Activated naive CD8-positive, alpha-beta T cell treated with anti-CD3 and anti-CD28 coated beads for 36 hours (primary cell): ENCODE measurements around the gene HAUS8. TPM values are rescaled to one million over a fixed set of nuclear protein-coding genes. Genes with fewer than 3 reads are reported as not detected.
"Not testable (repeated sequence)": the region's sequence is repeated elsewhere in the genome, so short reads cannot be mapped to it uniquely, and the experiment has no call there.

Experiments
- DNase-seq: peaks from one replicate; pipeline ENCODE4 v3.0.0; 2021
- H3K27ac Mint-ChIP-seq: one replicate; pipeline ENCODE4 v1.8.0; 2022; ENCODE audit warnings: mild to moderate bottlenecking, moderate library complexity, mixed read lengths
- H3K27me3 Mint-ChIP-seq: one replicate; pipeline ENCODE4 v1.8.0; 2022; ENCODE audit warnings: mild to moderate bottlenecking, mixed read lengths
- H3K36me3 Mint-ChIP-seq: one replicate; pipeline ENCODE4 v1.8.0; 2021; ENCODE audit warnings: mild to moderate bottlenecking, mixed read lengths
- H3K4me1 Mint-ChIP-seq: one replicate; pipeline ENCODE4 v1.8.0; 2021; ENCODE audit warnings: mixed read lengths
- H3K4me3 Mint-ChIP-seq: one replicate; pipeline ENCODE4 v1.8.0; 2022; ENCODE audit warnings: mild to moderate bottlenecking, moderate library complexity, mixed read lengths
- H3K9me3 Mint-ChIP-seq: one replicate; pipeline ENCODE4 v1.8.0; 2022; ENCODE audit warnings: mixed read lengths
- total RNA-seq, 2 experiments: library from RNA; stranded (reverse); gene quantifications; one replicate each; pipeline ENCODE4 v1.2.3, GENCODE V29; 2021

HAUS8 gene
- total RNA-seq, 2 experiments from 2014 or later, result 43.1 to 46.0 TPM

- Mint-ChIP-seq H3K9me3 (no peaks in the 10 kb centered on the region), H3K27me3 (peaks cover 8% of the 10 kb centered on the region), H3K27ac (no peak overlapping the region), H3K4me3 (no peak overlapping the region), H3K4me1 (no peaks in the 10 kb centered on the region), H3K36me3 (no peaks in the 10 kb centered on the region)
- DNase-seq, result no peak
Measured at GRCh38 chr19:17037184-17037583, 38.1 kb downstream of the HAUS8 start.

- H3K36me3 Mint-ChIP-seq, result no peaks in the 10 kb centered on the region
Measured at GRCh38 chr19:17036640-17037039, 38.6 kb downstream of the HAUS8 start.

GRCh38 chr19:17035842-17036424, 39.3 kb downstream of the HAUS8 start:
- Mint-ChIP-seq H3K36me3 (no peaks in the 10 kb centered on the region), H3K27ac (no peak overlapping the region), H3K4me3 (no peak overlapping the region), H3K27me3 (peaks cover 8% of the 10 kb centered on the region), H3K9me3 (no peaks in the 10 kb centered on the region), H3K4me1 (no peaks in the 10 kb centered on the region)
- DNase-seq, result no peak

More at GRCh38 chr19:17036640-17037039, 38.6 kb downstream of the HAUS8 start:
- Mint-ChIP-seq H3K27me3 (peaks cover 8% of the 10 kb centered on the region), H3K27ac (no peak overlapping the region), H3K4me1 (no peaks in the 10 kb centered on the region), H3K9me3 (no peaks in the 10 kb centered on the region), H3K4me3 (no peak overlapping the region)
- no peak for DNase-seq

GRCh38 chr19:17031741-17032140, 43.5 kb downstream of the HAUS8 start:
- Mint-ChIP-seq H3K27ac (no peak overlapping the region), H3K4me1 (peaks cover 2% of the 10 kb centered on the region), H3K4me3 (no peak overlapping the region), H3K9me3 (no peaks in the 10 kb centered on the region), H3K27me3 (peaks cover 26% of the 10 kb centered on the region), H3K36me3 (no peaks in the 10 kb centered on the region)
- DNase-seq, result no peak

- DNase-seq, result no peak
- Mint-ChIP-seq H3K4me1 (peaks cover 7% of the 10 kb centered on the region), H3K36me3 (peaks cover 12% of the 10 kb centered on the region), H3K9me3 (peaks cover 14% of the 10 kb centered on the region), H3K27me3 (peaks cover 46% of the 10 kb centered on the region), H3K27ac (no peak overlapping the region), H3K4me3 (peak overlapping the region; percentile 47)
Measured at GRCh38 chr19:17027535-17027975, 47.7 kb downstream of the HAUS8 start.

- Mint-ChIP-seq H3K4me3 (peak within 1 kb of the TSS; percentile 47), H3K27ac (no peak within 1 kb of the TSS), H3K9me3 (peaks cover 18% of the 10 kb centered on the region), H3K27me3 (peaks cover 46% of the 10 kb centered on the region), H3K4me1 (peaks cover 7% of the 10 kb centered on the region), H3K36me3 (peaks cover 12% of the 10 kb centered on the region)
- no peak for DNase-seq
Measured at GRCh38 chr19:17026706-17027534, 48.3 kb downstream of the HAUS8 start, which contains the start of gene CPAMD8. TSS of gene CPAMD8 (minus strand) at chr19:17026810. CDS start at chr19:17026642, 168 bp downstream.

GRCh38 chr19:17025991-17026658, 49.1 kb downstream of the HAUS8 start:
- peaks cover 46% of the 10 kb centered on the region for H3K27me3 Mint-ChIP-seq
- H3K36me3 Mint-ChIP-seq, result peaks cover 12% of the 10 kb centered on the region
- peaks cover 18% of the 10 kb centered on the region for H3K9me3 Mint-ChIP-seq
- DNase-seq, result no peak
- peaks cover 7% of the 10 kb centered on the region for H3K4me1 Mint-ChIP-seq
- peak overlapping the region; percentile 29 for H3K4me3 Mint-ChIP-seq
- H3K27ac Mint-ChIP-seq, result no peak overlapping the region

- Mint-ChIP-seq H3K4me3 (no peak overlapping the region), H3K9me3 (peaks cover 18% of the 10 kb centered on the region), H3K27me3 (peaks cover 46% of the 10 kb centered on the region), H3K36me3 (peaks cover 12% of the 10 kb centered on the region), H3K27ac (no peak overlapping the region), H3K4me1 (peaks cover 7% of the 10 kb centered on the region)
- no peak for DNase-seq
Measured at GRCh38 chr19:17025361-17025760, 49.9 kb downstream of the HAUS8 start.

- H3K4me1 Mint-ChIP-seq, DNase-seq, H3K4me3 Mint-ChIP-seq, H3K27ac Mint-ChIP-seq: not testable (repeated sequence)
- H3K36me3 Mint-ChIP-seq, result peaks cover 12% of the 10 kb centered on the region
- H3K9me3 Mint-ChIP-seq, result peaks cover 18% of the 10 kb centered on the region
- peaks cover 46% of the 10 kb centered on the region for H3K27me3 Mint-ChIP-seq
Measured at GRCh38 chr19:17024941-17025340, 50.3 kb downstream of the HAUS8 start.

GRCh38 chr19:17023805-17024204, 51.4 kb downstream of the HAUS8 start:
- H3K9me3 Mint-ChIP-seq, result peaks cover 18% of the 10 kb centered on the region
- H3K4me1 Mint-ChIP-seq, result peaks cover 7% of the 10 kb centered on the region
- H3K4me3 Mint-ChIP-seq, result no peak overlapping the region
- H3K27me3 Mint-ChIP-seq, result peaks cover 41% of the 10 kb centered on the region
- H3K36me3 Mint-ChIP-seq, result peaks cover 12% of the 10 kb centered on the region
- DNase-seq, result no peak
- H3K27ac Mint-ChIP-seq, result no peak overlapping the region

- peaks cover 18% of the 10 kb centered on the region for H3K9me3 Mint-ChIP-seq
- H3K27me3 Mint-ChIP-seq, result peaks cover 30% of the 10 kb centered on the region
- H3K4me3 Mint-ChIP-seq, result no peak overlapping the region
- peaks cover 12% of the 10 kb centered on the region for H3K36me3 Mint-ChIP-seq
- DNase-seq, result no peak
- H3K4me1 Mint-ChIP-seq, result peaks cover 5% of the 10 kb centered on the region
- H3K27ac Mint-ChIP-seq, result no peak overlapping the region
Measured at GRCh38 chr19:17022738-17023137, 52.5 kb downstream of the HAUS8 start.

GRCh38 chr19:17021793-17022590, 53.3 kb downstream of the HAUS8 start:
- Mint-ChIP-seq H3K27ac (no peak overlapping the region), H3K36me3 (peaks cover 12% of the 10 kb centered on the region), H3K4me1 (peaks cover 5% of the 10 kb centered on the region), H3K9me3 (peaks cover 18% of the 10 kb centered on the region), H3K27me3 (peaks cover 23% of the 10 kb centered on the region), H3K4me3 (no peak overlapping the region)
- DNase-seq, result no peak

GRCh38 chr19:17021328-17021727, 53.9 kb downstream of the HAUS8 start:
- Mint-ChIP-seq H3K36me3 (peaks cover 12% of the 10 kb centered on the region), H3K4me3 (no peak overlapping the region), H3K27ac (no peak overlapping the region), H3K9me3 (peaks cover 18% of the 10 kb centered on the region), H3K27me3 (peaks cover 23% of the 10 kb centered on the region), H3K4me1 (peaks cover 5% of the 10 kb centered on the region)
- no peak for DNase-seq

GRCh38 chr19:17020823-17021222, 54.4 kb downstream of the HAUS8 start:
- Mint-ChIP-seq H3K4me3 (no peak overlapping the region), H3K9me3 (peaks cover 18% of the 10 kb centered on the region), H3K36me3 (peaks cover 12% of the 10 kb centered on the region), H3K4me1 (peaks cover 1% of the 10 kb centered on the region), H3K27me3 (peaks cover 19% of the 10 kb centered on the region), H3K27ac (no peak overlapping the region)
- DNase-seq, result no peak
